HG02623 (cell line): ENCODE results near the gene PPM1L.

Experiments used
- ATAC-seq: cut with Tn5 transposase; IDR thresholded peaks from one replicate; pipeline ENCODE4 v1.9.1; 2021; ENCODE audit warnings: moderate library complexity; ENCODE audit not compliant: unreplicated experiment

PPM1L gene

DNA sequence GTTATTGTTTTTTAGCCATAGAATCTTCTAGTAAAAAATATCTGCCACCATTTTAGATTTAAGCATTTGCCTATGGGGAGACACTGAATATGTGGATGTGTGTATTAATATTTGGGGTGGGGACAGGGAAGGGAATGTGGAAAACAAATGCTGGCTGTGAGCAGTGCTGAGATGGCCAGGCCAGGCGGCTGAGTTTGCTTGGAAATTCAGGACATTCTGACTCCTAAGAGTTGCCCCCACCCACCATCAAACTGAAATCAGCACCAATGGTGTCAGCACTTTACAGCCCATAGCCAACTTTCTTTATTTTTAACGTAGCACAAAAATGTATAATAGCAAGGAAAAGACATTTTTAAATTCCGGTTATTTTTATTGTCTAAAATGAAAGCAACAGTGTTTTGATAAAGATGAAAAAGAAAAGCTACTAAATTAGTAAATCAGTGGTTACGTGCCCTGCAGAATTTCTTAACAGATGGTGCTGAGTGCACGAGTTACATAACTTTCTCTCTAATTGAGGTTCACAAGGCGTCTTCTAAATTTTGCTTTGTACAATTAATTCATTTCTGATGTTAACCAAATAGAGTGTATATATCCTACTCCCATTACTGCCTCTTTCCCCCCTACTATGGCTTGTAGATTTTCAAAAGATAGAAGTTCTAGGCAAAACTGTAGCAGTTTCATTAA, 315.1 kb downstream of the PPM1L start:
- ATAC-seq: no peak

DNA sequence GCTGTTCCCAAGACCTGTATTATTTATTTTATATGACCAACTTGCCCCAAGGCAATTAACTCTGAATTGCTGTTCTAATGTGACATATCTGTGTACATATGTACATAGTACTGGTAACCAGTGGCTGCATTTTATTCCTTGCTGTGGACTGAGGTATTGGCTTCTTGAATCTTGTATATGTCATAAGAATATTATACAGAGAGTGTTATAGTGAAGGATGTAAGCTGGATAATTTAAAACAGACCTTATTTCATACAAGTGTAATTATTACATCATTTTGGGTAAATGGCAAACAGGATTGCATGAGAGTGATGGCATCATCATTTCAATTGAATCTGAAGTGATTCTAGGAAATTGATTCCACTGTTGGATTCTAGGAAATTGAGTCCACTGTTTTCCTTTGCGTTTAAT, 316.2 kb downstream of the PPM1L start:
- ATAC-seq: no peak

DNA sequence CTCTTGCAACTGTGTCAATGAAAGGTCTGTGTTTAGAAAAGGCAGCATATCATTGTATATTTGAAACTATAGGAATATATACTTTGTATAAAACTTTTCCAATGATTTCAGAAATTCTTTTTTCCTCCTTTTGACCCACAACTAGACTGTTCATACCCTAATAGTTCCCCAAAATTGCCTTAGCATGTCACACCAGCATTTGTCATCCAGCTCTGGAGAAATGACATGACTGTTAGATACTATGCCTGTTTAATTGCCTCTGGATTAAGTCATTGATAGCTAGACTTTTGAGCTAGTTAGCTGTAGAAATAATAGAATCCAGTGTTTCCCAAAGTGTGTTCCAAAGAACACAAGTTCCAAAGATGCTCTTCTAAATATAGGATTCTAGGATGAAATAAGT, 316.7 kb downstream of the PPM1L start:
- no peak for ATAC-seq

DNA sequence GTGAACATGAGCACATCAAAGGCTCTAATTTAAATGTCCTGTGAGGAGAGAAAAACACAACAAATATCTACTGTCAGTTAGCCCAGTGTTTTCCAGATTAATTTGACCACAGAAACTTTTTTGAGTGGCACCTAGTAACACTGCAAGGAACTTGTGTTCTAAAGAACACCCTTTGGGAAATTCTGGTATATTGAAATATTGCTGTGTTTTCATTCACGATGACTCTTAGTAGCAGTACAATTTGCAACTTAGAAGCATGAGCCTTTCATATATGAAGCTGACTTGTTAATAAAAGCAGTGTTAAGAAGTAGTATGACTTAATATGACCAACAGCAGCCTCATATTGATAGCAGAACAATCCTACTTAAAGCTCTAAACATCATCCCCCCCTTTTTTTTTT, 317.1 kb downstream of the PPM1L start:
- no peak for ATAC-seq

DNA sequence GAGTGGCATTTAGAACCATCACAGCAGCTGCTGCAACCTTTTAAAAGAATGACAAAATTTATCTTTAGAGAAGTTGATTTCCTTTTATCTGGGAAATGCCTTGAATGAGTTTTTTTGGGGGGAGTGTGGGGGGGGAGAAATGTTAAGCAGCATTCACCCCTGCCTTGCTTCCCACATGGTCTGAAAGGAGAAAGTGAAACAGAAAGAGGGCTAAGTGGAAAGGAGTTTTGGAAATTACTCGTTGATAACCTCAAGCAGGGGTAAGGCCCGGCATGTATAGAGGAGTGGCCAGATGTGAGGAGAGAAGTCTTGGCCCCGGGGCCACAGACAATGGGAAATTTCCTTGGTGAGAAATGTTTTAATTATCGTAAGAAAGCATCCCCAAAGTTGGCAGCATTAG, 325.6 kb downstream of the PPM1L start:
- peak; percentile 91 for ATAC-seq

DNA sequence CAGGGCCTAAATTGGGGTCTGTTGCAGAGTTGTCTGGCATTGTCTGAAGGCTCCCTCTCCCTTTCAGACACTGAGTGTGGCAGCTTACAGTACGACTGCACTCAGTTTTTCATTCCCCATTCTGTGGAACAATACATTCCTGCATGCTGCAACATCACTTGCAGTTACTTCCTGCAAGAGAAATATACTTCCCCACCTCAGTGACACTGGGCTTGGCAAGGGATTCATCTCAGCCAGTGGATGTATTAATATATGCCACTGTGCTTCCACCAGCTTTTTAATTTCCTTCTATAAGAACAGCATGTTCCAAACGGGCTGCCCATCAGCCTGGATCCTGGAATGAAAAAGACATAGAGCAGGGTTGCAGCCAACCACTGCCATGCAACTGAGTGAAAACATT, 326.0 kb downstream of the PPM1L start:
- peak; percentile 26 for ATAC-seq

DNA sequence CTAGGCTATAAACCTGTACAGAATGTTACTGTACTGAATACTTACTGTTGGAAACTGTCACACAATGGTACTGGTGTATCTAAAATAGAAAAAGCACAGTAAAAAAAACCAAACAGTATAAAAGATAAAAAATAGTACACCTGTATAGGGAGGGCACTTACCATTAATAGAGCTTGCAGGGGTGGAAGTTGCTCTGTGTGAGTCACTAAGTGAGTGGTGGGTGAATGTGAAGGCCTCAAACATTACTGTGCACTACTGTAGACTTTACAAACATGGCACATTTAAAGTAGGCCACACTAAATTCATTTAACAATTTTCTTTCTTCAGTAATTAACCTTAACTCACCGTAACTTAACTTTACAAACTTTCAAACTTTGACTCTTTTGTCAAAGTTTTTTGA, 327.1 kb downstream of the PPM1L start:
- no peak for ATAC-seq

DNA sequence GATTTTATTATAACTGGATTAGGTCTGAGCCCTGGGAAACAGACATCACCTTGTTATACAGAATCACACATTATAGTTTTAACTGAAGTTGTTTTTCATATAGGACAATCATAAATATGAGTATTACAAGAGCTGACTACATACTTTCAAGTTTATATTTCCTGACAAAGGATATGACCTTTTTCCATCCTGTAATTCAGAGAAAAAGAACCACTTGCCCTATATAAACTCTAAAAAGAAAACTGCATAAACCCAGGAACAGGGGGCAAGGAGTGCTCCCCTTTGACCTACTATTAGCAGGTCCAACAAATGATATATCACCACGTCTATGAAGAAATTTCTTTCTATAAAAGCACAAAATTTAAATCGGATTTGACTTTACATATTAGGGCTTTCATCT, 328.2 kb downstream of the PPM1L start:
- no peak for ATAC-seq

DNA sequence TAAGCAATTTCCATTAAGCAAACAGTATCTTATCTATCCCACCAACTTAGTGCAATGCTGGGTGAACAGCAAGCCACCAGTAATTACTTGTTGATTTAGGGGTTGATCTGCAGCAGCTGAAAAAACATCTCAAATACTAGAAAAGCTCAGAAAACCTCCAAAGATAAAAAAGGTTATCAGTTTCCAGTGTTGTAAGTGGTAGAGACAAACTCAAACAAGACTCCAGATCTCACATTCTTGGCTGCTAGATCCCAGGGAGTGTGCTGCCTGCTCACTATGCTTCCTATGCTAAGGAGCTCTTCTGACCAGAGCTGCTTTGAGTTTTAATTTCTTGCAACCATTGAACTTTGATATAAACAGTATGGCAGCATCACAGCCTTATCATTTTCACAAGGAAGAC, 337.9 kb downstream of the PPM1L start:
- ATAC-seq: no peak

DNA sequence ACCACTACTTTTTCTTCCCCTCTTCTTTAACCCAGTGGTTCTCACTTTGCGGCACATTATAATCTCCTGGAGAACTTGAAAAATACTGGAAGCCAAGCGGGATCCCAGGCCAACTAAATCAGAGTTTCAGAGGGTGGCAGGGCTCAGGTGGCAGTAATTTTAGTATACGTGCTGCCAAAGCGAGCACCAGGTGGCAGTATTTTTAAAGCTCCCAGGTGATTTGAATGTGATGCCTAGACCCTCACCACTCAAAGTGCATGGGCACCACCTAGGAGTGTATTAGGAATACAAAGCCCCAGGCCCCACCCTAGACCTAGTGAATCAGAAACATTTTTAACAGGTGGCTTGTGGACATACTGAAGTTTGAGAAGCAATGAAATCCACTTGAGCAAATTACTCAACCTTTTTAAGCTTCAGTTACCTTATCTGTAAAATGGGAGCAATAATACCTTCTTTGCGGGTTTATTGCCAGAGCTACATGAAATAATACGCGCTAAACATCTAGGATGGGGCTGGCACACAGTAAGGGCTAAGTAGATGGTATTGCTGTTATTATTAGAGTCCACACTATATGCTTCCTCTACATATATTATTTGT, 340.8 kb downstream of the PPM1L start:
- no peak for ATAC-seq

DNA sequence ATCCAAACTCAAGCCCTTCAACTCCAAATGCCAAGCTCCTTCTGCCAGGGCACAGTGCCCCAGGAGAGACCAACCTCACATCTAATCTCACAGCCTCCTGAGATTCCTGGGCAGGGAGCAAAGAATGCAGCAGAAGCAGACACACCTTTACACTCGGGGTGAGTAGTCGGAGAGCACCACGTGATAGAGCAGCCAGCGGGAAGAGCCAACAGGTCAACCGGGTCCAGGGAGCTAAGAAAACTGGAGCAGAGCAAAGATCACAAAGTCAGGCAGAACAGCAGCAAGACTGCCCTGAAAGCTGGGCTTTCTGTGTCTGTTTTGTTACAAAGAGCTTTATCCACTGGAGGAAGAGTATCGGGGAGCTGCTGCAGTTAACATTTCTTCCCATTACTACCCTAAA, 345.0 kb downstream of the PPM1L start:
- no peak for ATAC-seq

DNA sequence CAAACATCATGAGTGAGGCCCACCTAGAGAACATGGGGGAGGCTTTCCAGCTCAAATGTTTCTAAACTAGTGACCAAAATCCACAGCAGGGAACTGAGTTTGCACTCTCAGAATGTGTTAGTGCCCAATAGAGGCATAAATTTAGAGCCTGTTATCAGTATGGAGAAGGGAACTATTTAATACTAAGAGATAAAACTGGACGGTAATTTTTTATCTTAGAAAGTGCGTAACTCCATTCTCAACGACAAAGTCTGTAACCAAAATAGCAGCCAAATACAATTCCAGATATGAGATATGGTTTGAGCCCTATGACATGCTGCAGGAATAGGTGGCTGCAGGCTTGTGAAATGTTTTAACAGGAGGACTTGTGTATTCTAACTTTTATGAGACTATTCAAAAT, 345.6 kb downstream of the PPM1L start:
- ATAC-seq: no peak

DNA sequence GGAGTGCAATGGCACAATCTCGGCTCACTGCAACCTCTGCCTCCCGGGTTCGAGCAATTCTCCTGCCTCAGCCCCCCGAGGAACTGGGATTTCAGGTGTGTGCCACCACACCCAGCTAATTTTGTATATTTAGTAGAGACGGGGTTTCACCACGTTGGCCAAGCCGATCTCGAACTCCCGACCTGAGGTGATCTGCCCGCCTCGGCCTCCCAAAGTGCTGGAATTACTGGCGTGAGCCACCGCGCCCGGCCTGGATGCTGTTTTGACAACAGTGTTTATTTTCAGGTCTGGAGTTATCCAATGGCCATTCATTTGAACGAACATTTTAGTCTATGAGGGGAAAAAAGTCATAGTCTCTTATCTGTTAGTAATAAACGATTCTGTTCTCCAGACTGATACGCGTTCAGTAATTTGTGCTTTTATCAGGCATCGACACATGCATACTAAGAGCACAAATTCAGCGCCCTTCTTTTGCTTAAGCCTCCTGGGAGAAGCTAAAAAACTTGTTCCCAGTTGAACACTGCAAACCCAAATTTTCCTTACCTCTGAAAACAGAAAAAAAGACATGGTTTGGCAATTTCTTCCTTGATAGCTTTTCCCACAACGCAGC, 347.9 kb downstream of the PPM1L start:
- ATAC-seq: no peak

DNA sequence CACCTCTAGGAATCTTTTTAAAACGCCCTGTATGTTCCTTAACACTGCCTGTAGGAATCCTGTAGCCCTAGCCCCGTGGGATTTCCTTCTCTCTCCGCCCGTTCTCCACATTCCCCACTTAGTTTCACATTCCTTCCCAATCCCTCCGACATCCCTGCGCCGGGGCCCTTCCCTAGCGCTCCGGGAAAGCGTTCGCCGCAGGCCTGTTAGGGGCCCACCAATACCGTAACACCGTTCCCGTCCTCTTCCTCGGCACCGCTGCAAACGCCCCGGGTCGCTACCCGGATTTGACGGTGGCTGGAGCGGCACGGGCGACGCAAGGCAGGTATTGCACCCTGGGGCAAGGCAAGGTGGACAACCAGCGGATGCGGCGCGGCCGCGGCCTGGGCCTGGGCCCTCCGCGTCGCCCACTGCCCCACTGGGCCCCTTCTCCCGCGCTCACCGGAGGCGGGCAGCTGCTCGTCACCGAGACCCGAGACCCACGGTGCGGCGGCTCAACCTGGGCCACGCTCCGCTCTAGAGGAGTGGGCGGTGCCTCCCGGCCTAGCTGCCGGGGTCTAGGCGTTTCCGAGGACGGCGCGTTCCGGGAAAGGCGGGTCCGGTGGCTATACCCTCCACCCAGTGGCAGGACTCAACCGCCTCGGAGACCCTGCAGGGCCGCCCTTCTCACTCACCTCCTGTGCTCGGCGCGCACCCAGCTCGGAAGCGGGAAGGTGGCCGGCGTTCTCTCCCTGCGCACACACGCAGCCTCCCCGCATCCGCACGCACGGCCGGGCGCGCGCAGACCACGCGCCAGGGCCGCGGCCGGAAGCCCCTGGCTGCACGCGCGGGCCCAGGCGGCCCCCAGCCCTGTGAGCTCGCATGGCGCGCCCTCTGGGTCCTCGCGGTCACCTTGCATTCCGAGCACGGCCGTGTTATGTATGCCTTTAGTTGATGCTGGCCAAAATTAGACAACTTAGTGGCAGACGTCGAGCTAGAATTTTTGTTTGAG, 348.8 kb downstream of the PPM1L start, which contains the start of gene B3GALNT1:
Gene B3GALNT1, minus strand, starts transcription at position 789 of the 991 bp plus-strand sequence. CDS start 18,595 bp downstream, outside the sequence.
- peak; percentile 71 for ATAC-seq

DNA sequence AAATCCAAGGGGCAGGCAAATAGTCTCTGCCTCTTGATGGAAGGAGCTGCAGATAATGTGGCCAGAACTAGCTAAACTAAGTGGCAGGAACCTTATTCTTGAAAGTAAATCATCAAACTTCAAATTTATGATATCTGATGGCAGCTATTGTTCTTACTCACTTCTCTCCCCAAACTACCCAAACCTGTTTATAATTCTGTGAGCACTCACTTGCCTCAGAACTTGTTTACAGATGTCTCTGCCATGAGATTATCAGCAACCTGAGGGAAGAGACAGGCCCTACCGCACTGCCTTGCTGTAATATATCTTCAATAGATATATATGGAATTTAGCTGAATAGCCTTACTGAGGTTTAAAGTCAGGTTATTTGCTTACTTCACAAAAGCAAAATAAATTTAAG, 351.3 kb downstream of the PPM1L start:
- no peak for ATAC-seq

DNA sequence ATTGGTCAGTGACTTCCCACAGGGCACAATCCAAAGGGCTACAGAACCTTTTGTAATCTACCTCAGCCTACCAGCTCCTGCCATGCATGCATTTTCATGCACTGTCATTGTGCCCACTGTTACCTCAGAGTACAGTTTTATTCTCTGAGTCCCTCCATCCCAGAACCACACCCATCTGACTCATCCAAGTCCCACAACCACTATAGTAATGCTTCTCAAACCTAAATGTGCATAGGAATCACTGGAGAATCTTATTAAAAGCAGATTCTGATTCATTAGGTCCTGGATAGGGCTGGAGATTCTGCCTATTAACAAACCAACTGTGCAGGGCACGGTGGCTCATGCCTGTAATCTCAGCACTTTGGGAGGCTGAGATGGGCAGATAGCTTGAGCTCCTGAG, 352.8 kb downstream of the PPM1L start:
- ATAC-seq: no peak

DNA sequence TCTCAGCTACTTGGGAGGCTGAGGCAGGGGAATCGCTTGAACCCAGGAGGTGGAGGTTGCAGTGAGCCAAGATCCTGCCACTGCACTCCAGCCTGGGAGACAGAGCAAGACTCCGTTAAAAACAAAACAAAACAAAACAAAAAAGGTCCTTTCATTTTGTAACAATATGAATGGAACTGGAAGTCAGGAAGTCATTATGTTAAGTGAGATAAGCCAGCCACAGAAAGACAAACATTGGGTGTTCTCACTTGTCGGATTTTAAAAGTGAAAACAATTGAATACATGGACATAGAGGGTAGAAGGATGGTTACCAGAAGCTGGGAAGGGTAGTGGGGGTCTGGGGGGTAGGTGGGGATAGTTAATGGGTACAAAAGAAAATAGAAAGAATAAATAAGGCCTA, 361.6 kb downstream of the PPM1L start:
- no peak for ATAC-seq

DNA sequence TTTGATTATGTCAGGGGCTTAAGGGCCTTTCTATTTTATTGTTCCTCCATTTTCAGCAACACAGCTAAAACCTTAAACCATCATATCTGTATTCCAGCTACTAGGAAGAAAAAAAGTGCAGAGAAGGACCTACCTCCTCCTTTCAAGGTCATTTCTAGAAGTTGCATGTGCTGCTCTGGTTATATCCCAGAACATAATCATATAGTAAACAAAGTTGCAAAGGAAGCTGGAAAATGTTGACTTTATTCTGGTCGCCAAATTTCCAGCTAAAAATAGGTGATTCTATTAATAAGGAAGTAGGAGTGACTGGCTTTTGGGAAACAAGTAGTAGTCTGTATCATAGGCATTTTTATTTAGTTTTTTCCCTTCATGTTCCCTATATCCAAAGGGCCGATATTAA, 370.5 kb downstream of the PPM1L start:
- no peak for ATAC-seq
